ENCODE measurements around the gene ELAVL1. TPM values are rescaled to one million over a fixed set of nuclear protein-coding genes. Genes with fewer than 3 reads are reported as not detected.

Gene ELAVL1
- total RNA-seq, 1 experiment from 2014 or later: 87.2 TPM

GRCh38 chr19:7916955-7917266 lies 88.5 kb downstream of the ELAVL1 start:
- BruUV-seq (replicated peaks): TSS peak; percentile 24
- H3K4me1 ChIP-seq (ENCODE audit: insufficient read depth, low read length): peaks cover 33% of the 10 kb centered on the region
- TF ChIP-seq EZH2phosphoT487 (IDR thresholded peaks at IDR 0.05; ENCODE audit: borderline replicate concordance, low read length): no peak
- no peak for ATAC-seq
- peak overlapping the region; percentile 73 for H3K9ac ChIP-seq (ENCODE audit: low read length)
- POLR2A ChIA-PET (ENCODE audit: unreplicated experiment): interaction anchor here (0.7 kb wide), 1 partner anchor 18 kb away, joined by 3 read pairs; no protein-coding TSS in a partner anchor
- 0 out of 2 replicates have a peak, but pooled peaks cover 4% of the 10 kb centered on the region for H4K20me1 ChIP-seq (ENCODE audit: low read length)
- no peaks in the 10 kb centered on the region for H3K9me2 ChIP-seq (replicated peaks; ENCODE audit: low read length)
- H3K27ac ChIP-seq (ENCODE audit: low read length): no peak overlapping the region
- H3K27me3 ChIP-seq (ENCODE audit: low read length): no peaks in the 10 kb centered on the region
- intact Hi-C loops (cut with micrococcal nuclease): no loop called here
- H3K4me3 ChIP-seq (ENCODE audit: low read length): peak overlapping the region; percentile 74
- peak overlapping the region; percentile 87 for H2AFZ ChIP-seq (ENCODE audit: low read length)
- no peaks in the 10 kb centered on the region for H3F3A ChIP-seq (ENCODE audit: low read length, unreplicated experiment)
- peaks cover 9% of the 10 kb centered on the region; the same call in 1 of the 2 replicates for H3K79me2 ChIP-seq (ENCODE audit: low read length)
- no peak for DNase-seq
- H3K4me2 ChIP-seq (ENCODE audit: low read length): peak overlapping the region; percentile 90
- no peaks in the 10 kb centered on the region for H3K9me3 ChIP-seq (ENCODE audit: low read length)
- CTCF ChIA-PET: no interaction called here
- H3K36me3 ChIP-seq (ENCODE audit: low read depth, low read length): no peaks in the 10 kb centered on the region; the same call in 1 of the 2 replicates

- ChIA-PET POLR2A (ENCODE audit: unreplicated experiment) (interaction anchor here (0.7 kb wide), 1 partner anchor 18 kb away, joined by 3 read pairs; no protein-coding TSS in a partner anchor), CTCF (interaction anchor here (0.7 kb wide), 1 partner anchor 13 kb away, joined by 6 read pairs; the partner anchor contains the start of gene MAP2K7)
- Histone ChIP-seq H3F3A (ENCODE audit: low read length, unreplicated experiment) (no peaks in the 10 kb centered on the region), H3K4me2 (ENCODE audit: low read length) (peak overlapping the region; percentile 90), H3K36me3 (ENCODE audit: low read depth, low read length) (peaks cover 5% of the 10 kb centered on the region; the same call in 1 of the 2 replicates), H2AFZ (ENCODE audit: low read length) (peak overlapping the region; percentile 87), H4K20me1 (ENCODE audit: low read length) (0 out of 2 replicates have a peak, but pooled peaks cover 1% of the 10 kb centered on the region), H3K4me1 (ENCODE audit: insufficient read depth, low read length) (peaks cover 28% of the 10 kb centered on the region), H3K9ac (ENCODE audit: low read length) (peak overlapping the region; percentile 73), H3K79me2 (ENCODE audit: low read length) (peaks cover 4% of the 10 kb centered on the region; the same call in 1 of the 2 replicates), H3K27ac (ENCODE audit: low read length) (no peak overlapping the region), H3K27me3 (ENCODE audit: low read length) (no peaks in the 10 kb centered on the region), H3K4me3 (ENCODE audit: low read length) (peak overlapping the region; percentile 74), H3K9me2 (replicated peaks; ENCODE audit: low read length) (no peaks in the 10 kb centered on the region), H3K9me3 (ENCODE audit: low read length) (no peaks in the 10 kb centered on the region)
- TF ChIP-seq EZH2 (IDR thresholded peaks at IDR 0.05; ENCODE audit: low read length, unreplicated experiment): no peak
- TF ChIP-seq CTCF (conservative IDR thresholded peaks at IDR 0.05; ENCODE audit: low read depth, low read length): 0 out of 2 replicates have a peak, but pooled peaks have one; percentile 13
- no TSS peak for BruUV-seq (replicated peaks)
- ATAC-seq (peak; percentile 4), DNase-seq (peak; percentile 42)
- intact Hi-C loops (cut with micrococcal nuclease): no loop called here
These were observed 89.1 kb downstream of the ELAVL1 start for GRCh38 chr19:7916103-7916954.

- Histone ChIP-seq H2AFZ (ENCODE audit: low read length) (peak overlapping the region; percentile 87; the same call in 1 of the 2 replicates), H3K9me2 (replicated peaks; ENCODE audit: low read length) (no peaks in the 10 kb centered on the region), H3K4me2 (ENCODE audit: low read length) (peak overlapping the region; percentile 90), H3K9ac (ENCODE audit: low read length) (peak overlapping the region; percentile 73), H3F3A (ENCODE audit: low read length, unreplicated experiment) (no peaks in the 10 kb centered on the region), H3K27me3 (ENCODE audit: low read length) (no peaks in the 10 kb centered on the region), H4K20me1 (ENCODE audit: low read length) (no peaks in the 10 kb centered on the region), H3K4me1 (ENCODE audit: insufficient read depth, low read length) (peaks cover 23% of the 10 kb centered on the region), H3K9me3 (ENCODE audit: low read length) (no peaks in the 10 kb centered on the region), H3K36me3 (ENCODE audit: low read depth, low read length) (peaks cover 12% of the 10 kb centered on the region), H3K27ac (ENCODE audit: low read length) (no peak overlapping the region), H3K4me3 (ENCODE audit: low read length) (peak overlapping the region; percentile 74), H3K79me2 (ENCODE audit: low read length) (peaks cover 4% of the 10 kb centered on the region; the same call in 1 of the 2 replicates)
- BruUV-seq (replicated peaks): no TSS peak
- CTCF ChIA-PET: interaction anchor here (0.7 kb wide), 1 partner anchor 12 kb away, joined by 6 read pairs; the partner anchor contains the start of gene MAP2K7
- no peak for TF ChIP-seq EZH2 (IDR thresholded peaks at IDR 0.05; ENCODE audit: low read length, unreplicated experiment)
- no peak for TF ChIP-seq EZH2phosphoT487 (IDR thresholded peaks at IDR 0.05; ENCODE audit: borderline replicate concordance, low read length)
- no peak for TF ChIP-seq CTCF (conservative IDR thresholded peaks at IDR 0.05; ENCODE audit: low read depth, low read length)
- no peak for DNase-seq
- POLR2A ChIA-PET (ENCODE audit: unreplicated experiment): no interaction called here
- intact Hi-C loops (cut with micrococcal nuclease): no loop called here
- ATAC-seq: no peak
These were observed 90.0 kb downstream of the ELAVL1 start for GRCh38 chr19:7915250-7916102.
